A549 (cell line): ENCODE data around the gene GRIK4. TPM values are rescaled to one million over a fixed set of nuclear protein-coding genes. Genes with fewer than 3 reads are reported as not detected.

Experiments used
- ATAC-seq, 2 experiments: fragments of 200-7000 bp in 1 of 2; fragments of >200 bp in 1 of 2; cut with Nextera tagmentation in 1 of 2; cut with Tn5 transposase in 1 of 2; 3 replicates each; pipeline versions ENCODE4 v1.8.0 to v1.9.1; 2018 to 2020; ENCODE audit warnings: mild to moderate bottlenecking in 1 of 2, moderate library complexity in 1 of 2
- CTCF ChIA-PET: fragments of 300-600 bp; sonication (Branson Sonifier 250); formaldehyde crosslinking; extraction: SDS; loops from one replicate; lab custom pipeline; 2021; ENCODE audit warnings: antibody characterized with exemption, inconsistent platforms; lab: Yijun Ruan, JAX
- POLR2A ChIA-PET: fragments of 350-600 bp; formaldehyde crosslinking; extraction: SDS; loops from one replicate; lab custom pipeline; 2021; ENCODE audit warnings: antibody characterized with exemption, inconsistent platforms; lab: Yijun Ruan, JAX
- DNase-seq, 2 experiments: peaks; one replicate each; pipeline versions ENCODE4 v3.0.0 to v3.0.0-alpha.2; 2011 to 2016; ENCODE audit warnings: low read depth in 1 of 2, low spot score in 1 of 2
- FAIRE-seq: peaks from 2 replicates; lab custom pipeline; 2011; peaks lifted over from hg19 to GRCh38; lab: Jason Lieb, UNC
- H3K27ac ChIP-seq, 2 experiments: fragments of >200 bp; sonication (Bioruptor Twin); formaldehyde crosslinking; 3 replicates each; pipeline ENCODE4 v1.5.1; 2016 to 2017
- H3K4me1 ChIP-seq: fragments of >200 bp; sonication (Bioruptor Twin); formaldehyde crosslinking; 3 replicates; pipeline ENCODE4 v1.6.1; 2016
- H3K4me2 ChIP-seq: fragments of >200 bp; sonication (Bioruptor Twin); formaldehyde crosslinking; 3 replicates; pipeline ENCODE4 v1.6.1; 2016
- H3K4me3 ChIP-seq: fragments of >200 bp; sonication (Bioruptor Twin); formaldehyde crosslinking; 3 replicates; pipeline ENCODE4 v1.5.1; 2016
- H3K9me3 ChIP-seq: fragments of >200 bp; sonication (Bioruptor Twin); formaldehyde crosslinking; 3 replicates; pipeline ENCODE4 v1.6.1; 2016
- BHLHE40 ChIP-seq: IDR thresholded peaks from 2 replicates; pipeline ENCODE4 v1.6.1; 2012; ENCODE audit warnings: low read depth, low read length, inconsistent platforms
- EHF ChIP-seq: fragments of 250-450 bp; sonication (Bioruptor Pico); IDR thresholded peaks from 2 replicates; pipeline ENCODE4 v1.5.0; 2020; ENCODE audit warnings: mild to moderate bottlenecking
- ESRRA ChIP-seq: fragments of 150-350 bp; IDR thresholded peaks from 2 replicates; pipeline ENCODE4 v1.6.1; 2014; ENCODE audit warnings: mild to moderate bottlenecking, low read length, borderline replicate concordance
- FOSB ChIP-seq: fragments of 250-450 bp; sonication (Bioruptor Pico); IDR thresholded peaks from 2 replicates; pipeline ENCODE4 v1.5.0; 2020; ENCODE audit warnings: mild to moderate bottlenecking, moderate library complexity
- FOSL2 ChIP-seq, 2 experiments: fragments of 450-650 bp in 1 of 2; fragments of >200 bp in 1 of 2; sonication (Bioruptor Twin) in 1 of 2; formaldehyde crosslinking; IDR thresholded peaks; 2 replicates each; pipeline versions ENCODE4 v1.5.0 to v1.6.1; 2016 to 2020; ENCODE audit warnings: mild to moderate bottlenecking in 1 of 2, moderate library complexity in 1 of 2
- HEYL ChIP-seq: fragments of 250-450 bp; sonication (Bioruptor Pico); IDR thresholded peaks from 2 replicates; pipeline ENCODE4 v1.8.0; 2021; ENCODE audit warnings: mild to moderate bottlenecking, moderate library complexity
- HOXB13 ChIP-seq: fragments of 250-450 bp; sonication (Bioruptor Pico); IDR thresholded peaks from 2 replicates; pipeline ENCODE4 v1.5.0; 2020; ENCODE audit warnings: low read depth, mild to moderate bottlenecking, moderate library complexity
- KDM1A ChIP-seq: fragments of 200-600 bp; sonication (generic); IDR thresholded peaks from 2 replicates; pipeline ENCODE4 v1.6.1; 2016; ENCODE audit warnings: low read depth, mild to moderate bottlenecking
- MAFK ChIP-seq: fragments of 450-650 bp; IDR thresholded peaks from 2 replicates; pipeline ENCODE4 v1.6.1; 2014; ENCODE audit not compliant: partially characterized antibody
- MAZ ChIP-seq: fragments of 150-350 bp; IDR thresholded peaks from 2 replicates; pipeline ENCODE4 v1.6.1; 2014; ENCODE audit warnings: antibody characterized with exemption, low read depth, low read length, borderline replicate concordance
- NR3C1 ChIP-seq: fragments of >200 bp; sonication (Bioruptor Twin); formaldehyde crosslinking; IDR thresholded peaks from 3 replicates; pipeline ENCODE4 v1.6.1; 2017
- PHF8 ChIP-seq: fragments of 200-600 bp; sonication (generic); IDR thresholded peaks from 2 replicates; pipeline ENCODE4 v1.6.1; 2016; ENCODE audit warnings: low read depth, mild to moderate bottlenecking, antibody characterized with exemption, moderate library complexity, borderline replicate concordance
- RCOR1 ChIP-seq: fragments of 150-350 bp; IDR thresholded peaks from 2 replicates; pipeline ENCODE4 v1.6.1; 2014; ENCODE audit warnings: antibody characterized with exemption, low read length, low read depth
- RFX5 ChIP-seq: fragments of 450-650 bp; IDR thresholded peaks from 2 replicates; pipeline ENCODE4 v1.7.1; 2014; ENCODE audit warnings: antibody characterized with exemption, mild to moderate bottlenecking, moderate library complexity
- SMC3 ChIP-seq: fragments of >200 bp; sonication (Bioruptor Twin); formaldehyde crosslinking; IDR thresholded peaks from 3 replicates; pipeline ENCODE4 v1.6.1; 2018; ENCODE audit warnings: inconsistent platforms
- ZC3H11A ChIP-seq: fragments of 450-650 bp; IDR thresholded peaks from 2 replicates; pipeline ENCODE4 v1.6.1; 2014; ENCODE audit warnings: antibody characterized with exemption, mild to moderate bottlenecking
- ZFP36 ChIP-seq: fragments of 450-650 bp; IDR thresholded peaks from 2 replicates; pipeline ENCODE4 v1.6.1; 2014; ENCODE audit warnings: borderline replicate concordance; ENCODE audit not compliant: partially characterized antibody
- ZNF302 ChIP-seq: fragments of 250-450 bp; sonication (Bioruptor Pico); IDR thresholded peaks from 2 replicates; pipeline ENCODE4 v1.9.0; 2021; ENCODE audit warnings: inconsistent platforms, mild to moderate bottlenecking, moderate library complexity
- WGBS: methylation state at CpG from one replicate; pipeline ENCODE4 v1.1.6; 2017; ENCODE audit errors: missing lambda C conversion rate; 5-methylcytosine and 5-hydroxymethylcytosine counted together
- polyA plus RNA-seq, 4 experiments: library from polyadenylated mRNA; depleted of rRNA in 3 of 4; stranded (reverse); fragments of >200 nt; fragmentation: RNase III in 1 of 4; extraction: RNeasy Plus Mini Kit Qiagen cat#74134 plus additional on column Dnase treatment in 1 of 4; gene quantifications; 2 replicates in 3 of 4; 3 replicates in 1 of 4; pipeline ENCODE4 v1.2.3, GENCODE V29; 2011 to 2017
- TF ChIP-seq, protein P1 (sequence below): fragments of >200 bp; sonication (Bioruptor Twin); formaldehyde crosslinking; IDR thresholded peaks from 3 replicates; pipeline ENCODE4 v1.5.1; 2016
- TF ChIP-seq, protein P2 (sequence below): fragments of 250-450 bp; sonication (Bioruptor Pico); IDR thresholded peaks from 2 replicates; pipeline ENCODE4 v1.5.0; 2020; ENCODE audit warnings: low read depth, mild to moderate bottlenecking, moderate library complexity
- TF ChIP-seq, protein P3 (sequence below): IDR thresholded peaks from 2 replicates; pipeline ENCODE4 v1.6.1; 2012
- TF ChIP-seq, protein P4 (sequence below): fragments of >200 bp; sonication (Bioruptor Twin); formaldehyde crosslinking; IDR thresholded peaks from 3 replicates; pipeline ENCODE4 v1.6.1; 2016
- TF ChIP-seq, protein P5 (sequence below): fragments of >200 bp; sonication (Bioruptor Twin); formaldehyde crosslinking; IDR thresholded peaks from 2 replicates; pipeline ENCODE4 v1.6.1; 2016
- TF ChIP-seq, protein P6 (sequence below): IDR thresholded peaks from 2 replicates; pipeline ENCODE4 v1.6.1; 2012; ENCODE audit warnings: low read depth, borderline replicate concordance

The GRIK4 gene
- polyA plus RNA-seq, 2 of the 4 experiments (the other 2 are of a cell fraction): 0.01 TPM; not detected in 1

DNA sequence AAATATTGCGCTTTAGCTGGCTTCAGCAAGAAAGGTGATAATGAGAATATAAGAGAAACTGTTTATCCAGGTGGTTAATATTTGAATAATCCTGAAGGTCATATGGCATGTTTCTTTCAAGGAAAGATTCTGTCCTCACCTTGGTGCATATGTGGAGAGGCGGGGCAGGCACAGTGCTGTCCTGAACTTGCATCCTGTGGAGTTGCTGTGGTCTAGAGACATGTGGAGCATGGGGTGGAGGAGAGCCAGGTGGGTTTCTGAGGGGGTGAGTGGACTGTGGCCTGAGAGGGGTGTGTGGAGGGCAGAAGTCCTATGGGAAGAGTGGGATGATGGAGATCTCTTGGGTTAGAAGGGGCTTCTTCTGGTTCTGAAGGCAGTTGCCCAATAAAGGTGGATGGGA is 65.5 kb downstream of the GRIK4 start:
- Histone ChIP-seq H3K27ac (no peak overlapping the region), H3K4me1 (no peaks in the 10 kb centered on the region), H3K4me2 (no peak overlapping the region), H3K9me3 (no peaks in the 10 kb centered on the region), H3K4me3 (no peak overlapping the region)
- CTCF ChIA-PET: no interaction called here
- no peak for ATAC-seq
- FAIRE-seq: no peak
- POLR2A ChIA-PET: no interaction called here
- DNase-seq: no peak
- WGBS: 66% methylated on average over 2 of the region's 2 CpGs
- TF ChIP-seq, protein P1, sequence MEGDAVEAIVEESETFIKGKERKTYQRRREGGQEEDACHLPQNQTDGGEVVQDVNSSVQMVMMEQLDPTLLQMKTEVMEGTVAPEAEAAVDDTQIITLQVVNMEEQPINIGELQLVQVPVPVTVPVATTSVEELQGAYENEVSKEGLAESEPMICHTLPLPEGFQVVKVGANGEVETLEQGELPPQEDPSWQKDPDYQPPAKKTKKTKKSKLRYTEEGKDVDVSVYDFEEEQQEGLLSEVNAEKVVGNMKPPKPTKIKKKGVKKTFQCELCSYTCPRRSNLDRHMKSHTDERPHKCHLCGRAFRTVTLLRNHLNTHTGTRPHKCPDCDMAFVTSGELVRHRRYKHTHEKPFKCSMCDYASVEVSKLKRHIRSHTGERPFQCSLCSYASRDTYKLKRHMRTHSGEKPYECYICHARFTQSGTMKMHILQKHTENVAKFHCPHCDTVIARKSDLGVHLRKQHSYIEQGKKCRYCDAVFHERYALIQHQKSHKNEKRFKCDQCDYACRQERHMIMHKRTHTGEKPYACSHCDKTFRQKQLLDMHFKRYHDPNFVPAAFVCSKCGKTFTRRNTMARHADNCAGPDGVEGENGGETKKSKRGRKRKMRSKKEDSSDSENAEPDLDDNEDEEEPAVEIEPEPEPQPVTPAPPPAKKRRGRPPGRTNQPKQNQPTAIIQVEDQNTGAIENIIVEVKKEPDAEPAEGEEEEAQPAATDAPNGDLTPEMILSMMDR: no peak
- TF ChIP-seq ESRRA (no peak), MAZ (no peak), NR3C1 (no peak), MAFK (no peak), HEYL (CRISPR knock-in tag) (no peak), SMC3 (no peak), FOSB (no peak), ZFP36 (no peak)
- TF ChIP-seq, protein P2, sequence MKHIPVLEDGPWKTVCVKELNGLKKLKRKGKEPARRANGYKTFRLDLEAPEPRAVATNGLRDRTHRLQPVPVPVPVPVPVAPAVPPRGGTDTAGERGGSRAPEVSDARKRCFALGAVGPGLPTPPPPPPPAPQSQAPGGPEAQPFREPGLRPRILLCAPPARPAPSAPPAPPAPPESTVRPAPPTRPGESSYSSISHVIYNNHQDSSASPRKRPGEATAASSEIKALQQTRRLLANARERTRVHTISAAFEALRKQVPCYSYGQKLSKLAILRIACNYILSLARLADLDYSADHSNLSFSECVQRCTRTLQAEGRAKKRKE: no peak
- TF ChIP-seq, protein P3, sequence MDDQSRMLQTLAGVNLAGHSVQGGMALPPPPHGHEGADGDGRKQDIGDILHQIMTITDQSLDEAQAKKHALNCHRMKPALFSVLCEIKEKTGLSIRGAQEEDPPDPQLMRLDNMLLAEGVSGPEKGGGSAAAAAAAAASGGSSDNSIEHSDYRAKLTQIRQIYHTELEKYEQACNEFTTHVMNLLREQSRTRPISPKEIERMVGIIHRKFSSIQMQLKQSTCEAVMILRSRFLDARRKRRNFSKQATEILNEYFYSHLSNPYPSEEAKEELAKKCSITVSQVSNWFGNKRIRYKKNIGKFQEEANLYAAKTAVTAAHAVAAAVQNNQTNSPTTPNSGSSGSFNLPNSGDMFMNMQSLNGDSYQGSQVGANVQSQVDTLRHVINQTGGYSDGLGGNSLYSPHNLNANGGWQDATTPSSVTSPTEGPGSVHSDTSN: no peak

DNA sequence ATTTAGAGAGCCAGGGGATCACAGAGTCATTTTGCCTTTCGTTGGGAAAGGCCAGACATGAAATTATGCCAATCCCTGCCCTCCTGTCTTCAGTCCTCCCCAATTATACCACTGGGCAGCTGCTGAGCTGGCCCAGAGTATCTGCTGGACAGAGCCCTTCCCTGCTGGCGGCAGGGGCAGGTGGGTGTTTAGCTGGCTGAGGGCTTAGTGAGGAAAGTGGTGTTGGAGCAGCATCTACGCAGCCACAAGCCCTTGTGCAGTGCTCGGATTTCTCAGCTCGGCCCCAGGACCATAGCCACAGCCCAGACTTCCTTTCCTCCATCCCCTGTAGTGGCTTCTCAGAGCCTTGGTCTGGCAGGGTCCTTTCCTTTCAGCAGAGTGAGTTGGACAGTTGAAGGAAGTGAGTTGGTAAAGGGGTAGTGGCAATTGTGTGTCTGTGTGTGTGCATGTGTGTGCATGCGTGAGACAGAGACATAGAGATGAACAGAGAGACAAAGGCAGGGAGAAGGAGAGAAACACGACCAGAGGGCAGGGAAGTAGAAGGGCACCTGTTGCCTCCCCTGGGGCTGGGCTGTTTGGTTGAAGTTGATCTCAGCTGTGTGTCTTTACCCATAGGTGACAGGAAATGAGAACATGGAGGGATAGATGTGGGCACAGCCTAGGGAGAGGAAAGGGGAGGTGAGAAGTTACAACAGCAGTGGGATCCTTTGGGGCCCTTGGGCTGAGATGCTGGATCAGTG is 66.2 kb downstream of the GRIK4 start:
- Histone ChIP-seq H3K9me3 (no peaks in the 10 kb centered on the region), H3K4me2 (no peak overlapping the region), H3K27ac (no peak overlapping the region), H3K4me3 (no peak overlapping the region), H3K4me1 (no peaks in the 10 kb centered on the region)
- ChIA-PET POLR2A (no interaction called here), CTCF (interaction anchor here (1.4 kb wide), 1 partner anchor 106 kb away, joined by 3 read pairs; no protein-coding TSS in a partner anchor)
- 2% methylated on average over 6 of the region's 7 CpGs for WGBS
- no peak for FAIRE-seq
- DNase-seq: no peak
- TF ChIP-seq RCOR1: no peak
- no peak for TF ChIP-seq MAFK
- no peak for TF ChIP-seq EHF
- TF ChIP-seq, protein P4, sequence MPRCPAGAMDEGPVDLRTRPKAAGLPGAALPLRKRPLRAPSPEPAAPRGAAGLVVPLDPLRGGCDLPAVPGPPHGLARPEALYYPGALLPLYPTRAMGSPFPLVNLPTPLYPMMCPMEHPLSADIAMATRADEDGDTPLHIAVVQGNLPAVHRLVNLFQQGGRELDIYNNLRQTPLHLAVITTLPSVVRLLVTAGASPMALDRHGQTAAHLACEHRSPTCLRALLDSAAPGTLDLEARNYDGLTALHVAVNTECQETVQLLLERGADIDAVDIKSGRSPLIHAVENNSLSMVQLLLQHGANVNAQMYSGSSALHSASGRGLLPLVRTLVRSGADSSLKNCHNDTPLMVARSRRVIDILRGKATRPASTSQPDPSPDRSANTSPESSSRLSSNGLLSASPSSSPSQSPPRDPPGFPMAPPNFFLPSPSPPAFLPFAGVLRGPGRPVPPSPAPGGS: no peak
- no peak for TF ChIP-seq ZNF302 (CRISPR knock-in tag)
- TF ChIP-seq KDM1A: no peak
- TF ChIP-seq, all 56 proteins: peak for 0
- ATAC-seq: no peak

DNA sequence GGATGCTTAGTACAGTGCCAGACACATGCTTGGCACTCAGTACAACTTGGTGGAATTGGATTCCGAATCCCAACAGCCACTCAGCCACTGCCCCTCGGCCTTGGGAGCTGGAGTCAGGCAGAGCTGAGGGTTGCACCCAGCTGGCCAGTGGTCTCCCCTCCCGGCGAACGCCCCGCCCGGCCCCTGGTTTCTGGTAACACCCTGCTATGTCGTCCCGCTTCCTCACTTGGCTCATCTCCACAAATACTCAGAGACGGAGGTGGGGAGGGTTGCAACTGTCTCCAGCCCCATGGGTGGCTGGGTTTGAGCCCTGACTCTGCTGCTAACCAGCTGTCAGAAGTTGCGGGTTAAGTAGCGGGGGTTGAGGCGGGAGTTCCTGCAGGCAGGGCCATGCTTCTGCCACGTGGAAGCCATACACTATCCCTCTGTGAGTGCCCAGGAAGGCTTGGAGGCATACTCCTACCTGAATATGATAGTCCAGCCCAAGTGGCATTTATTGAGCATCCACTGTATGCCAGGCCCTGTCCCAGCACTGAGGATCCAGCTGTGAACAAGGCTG is 67.1 kb downstream of the GRIK4 start:
- Histone ChIP-seq H3K27ac (no peak overlapping the region), H3K4me2 (no peak overlapping the region), H3K4me1 (no peaks in the 10 kb centered on the region), H3K4me3 (no peak overlapping the region), H3K9me3 (0 out of 3 replicates have a peak, but pooled peaks cover 5% of the 10 kb centered on the region)
- ATAC-seq: no peak; a peak in 1 of 6 replicates
- no peak for FAIRE-seq
- WGBS: 53% methylated on average over 3 of the region's 14 CpGs
- no peak for DNase-seq
- ChIA-PET POLR2A (no interaction called here), CTCF (interaction anchor here (1.4 kb wide), 1 partner anchor 105 kb away, joined by 3 read pairs; no protein-coding TSS in a partner anchor)
- TF ChIP-seq PHF8: no peak
- TF ChIP-seq, protein P5, sequence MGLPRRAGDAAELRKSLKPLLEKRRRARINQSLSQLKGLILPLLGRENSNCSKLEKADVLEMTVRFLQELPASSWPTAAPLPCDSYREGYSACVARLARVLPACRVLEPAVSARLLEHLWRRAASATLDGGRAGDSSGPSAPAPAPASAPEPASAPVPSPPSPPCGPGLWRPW: no peak
- TF ChIP-seq FOSL2 (IDR thresholded peaks at IDR 0.05): no peak
- TF ChIP-seq FOSL2 (CRISPR knock-in tag; IDR thresholded peaks at IDR 0.05): no peak
- TF ChIP-seq HOXB13 (CRISPR knock-in tag): no peak
- no peak for TF ChIP-seq ZC3H11A
- no peak for TF ChIP-seq BHLHE40
- TF ChIP-seq KDM1A: no peak
- TF ChIP-seq, protein P6, sequence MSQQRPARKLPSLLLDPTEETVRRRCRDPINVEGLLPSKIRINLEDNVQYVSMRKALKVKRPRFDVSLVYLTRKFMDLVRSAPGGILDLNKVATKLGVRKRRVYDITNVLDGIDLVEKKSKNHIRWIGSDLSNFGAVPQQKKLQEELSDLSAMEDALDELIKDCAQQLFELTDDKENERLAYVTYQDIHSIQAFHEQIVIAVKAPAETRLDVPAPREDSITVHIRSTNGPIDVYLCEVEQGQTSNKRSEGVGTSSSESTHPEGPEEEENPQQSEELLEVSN: no peak
- TF ChIP-seq RFX5: no peak
